ENCODE data around the gene BCL2L13.

DNA sequence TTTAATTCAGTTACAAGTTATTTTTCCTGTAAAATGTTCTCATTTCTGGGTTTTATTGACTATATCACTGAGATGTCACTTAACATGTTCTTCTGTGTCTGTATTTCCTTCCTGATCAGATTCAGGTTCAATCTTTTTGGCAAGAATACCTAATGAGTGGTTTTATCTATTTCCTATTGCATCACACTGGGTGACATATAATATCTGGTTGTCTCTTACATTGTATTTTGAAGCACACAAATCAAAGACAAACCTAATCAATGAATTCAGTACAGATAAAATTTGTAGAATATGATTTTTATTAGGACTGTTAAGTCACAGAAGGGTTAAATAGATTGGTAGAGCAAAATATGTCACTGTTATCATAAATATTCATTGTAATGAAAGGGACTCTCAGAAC lies 60.4 kb downstream of the BCL2L13 start:
- TF ChIP-seq POLR2A (IDR thresholded peaks at IDR 0.05) (no peak), CTCF (IDR thresholded peaks at IDR 0.05) (no peak)

Measured in right lobe of liver (tissue), 4 donors.